HG03064 (cell line): Measurements from ENCODE around the gene NPEPL1.
"Not testable (repeated sequence)": the region's sequence is repeated elsewhere in the genome, so short reads cannot be mapped to it uniquely, and the experiment has no call there.

Experiments used
- ATAC-seq: cut with Tn5 transposase; IDR thresholded peaks from one replicate; pipeline ENCODE4 v1.9.1; 2021; ENCODE audit warnings: low read depth; ENCODE audit not compliant: unreplicated experiment

Gene NPEPL1

DNA sequence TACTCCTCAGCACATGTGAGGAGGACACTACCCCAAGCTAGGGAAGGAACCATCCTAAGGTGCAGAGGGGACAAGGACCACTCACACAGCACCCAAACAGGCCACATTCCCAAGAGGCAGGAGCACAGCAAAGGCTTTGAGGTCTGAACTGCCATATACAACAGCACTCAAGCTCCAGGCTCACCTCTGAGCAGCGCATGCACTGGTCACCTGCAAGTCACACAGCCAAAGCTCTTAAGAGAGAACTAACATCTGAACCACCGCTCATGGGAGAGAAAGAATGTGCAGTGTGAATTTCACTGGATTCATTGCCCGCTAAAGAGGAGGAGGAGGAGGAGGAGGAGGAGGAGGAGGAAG, 31.0 kb downstream of the NPEPL1 start:
- no peak for ATAC-seq

- ATAC-seq: not testable (repeated sequence)
These were observed 33.6 kb downstream of the NPEPL1 start for GRCh38 chr20:58726156-58726555.

- no peak for ATAC-seq
These were observed 38.6 kb downstream of the NPEPL1 start for GRCh38 chr20:58731192-58731591.

DNA sequence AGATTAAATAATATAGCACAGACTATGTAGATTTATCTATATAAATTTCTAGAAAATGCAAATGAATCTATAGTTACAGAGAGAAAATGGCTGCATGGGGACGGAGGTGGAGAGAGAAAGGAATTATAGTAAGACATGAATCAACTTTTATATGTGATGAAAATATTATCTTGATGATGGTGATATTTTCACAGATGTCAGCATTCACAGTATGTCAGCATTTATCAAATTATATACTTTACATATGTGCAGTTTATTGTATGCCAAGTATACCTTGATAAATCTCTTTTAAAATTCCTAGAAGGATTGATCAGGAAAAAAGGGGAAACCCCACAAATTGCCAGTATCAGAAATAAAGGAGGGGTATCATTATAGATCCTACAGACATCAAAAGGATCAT, 44.6 kb downstream of the NPEPL1 start:
- no peak for ATAC-seq

- no peak for ATAC-seq
These were observed 48.0 kb downstream of the NPEPL1 start for GRCh38 chr20:58740356-58741308.

GRCh38 chr20:58741384-58741783, 48.8 kb downstream of the NPEPL1 start:
- no peak for ATAC-seq

DNA sequence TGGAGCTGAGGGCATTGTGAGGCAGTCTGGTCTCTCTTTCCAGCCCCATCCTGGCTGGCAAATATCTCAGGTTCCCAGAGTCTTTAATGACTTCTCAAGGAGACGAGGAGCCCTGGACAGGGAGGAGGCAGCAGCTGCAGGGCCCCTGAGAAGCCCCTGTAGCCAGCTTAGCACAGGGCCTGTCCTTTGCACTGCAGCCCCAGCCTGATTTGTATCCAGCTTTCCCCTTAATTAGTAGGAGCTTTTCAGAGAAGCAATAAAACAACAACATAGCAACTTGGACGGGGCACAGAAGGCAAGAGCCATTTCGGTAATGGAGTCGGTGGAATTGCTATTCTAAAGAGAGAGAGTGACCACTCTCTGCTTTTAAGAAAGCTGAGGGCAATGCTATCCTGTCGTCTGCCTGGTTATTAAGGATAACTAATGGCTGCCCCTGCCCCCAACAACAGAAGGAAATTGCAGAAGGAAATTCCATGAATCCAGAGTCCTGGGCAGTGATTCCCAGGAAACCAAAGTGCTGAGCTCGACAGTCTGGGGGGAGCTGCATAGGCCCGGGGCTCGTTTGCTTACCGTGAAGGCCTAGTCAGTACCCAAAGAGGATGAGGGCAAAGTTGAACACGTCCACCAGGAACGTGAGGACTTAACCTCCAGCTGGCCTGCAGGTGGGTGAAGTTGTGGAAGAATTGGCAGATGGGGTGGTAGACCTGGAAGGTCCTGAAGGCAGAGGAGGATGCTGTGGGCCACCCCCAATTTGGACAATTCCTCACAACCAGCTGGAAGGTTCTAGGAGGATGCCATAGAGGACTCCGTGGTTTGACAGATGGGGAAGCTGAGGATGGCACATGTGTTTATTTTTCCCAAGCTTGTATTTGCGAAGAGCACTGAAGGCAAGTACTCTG, 50.3 kb downstream of the NPEPL1 start:
- ATAC-seq: no peak

- no peak for ATAC-seq
These were observed 51.4 kb downstream of the NPEPL1 start for GRCh38 chr20:58743929-58744534.

GRCh38 chr20:58744836-58745235, 52.2 kb downstream of the NPEPL1 start:
- no peak for ATAC-seq

DNA sequence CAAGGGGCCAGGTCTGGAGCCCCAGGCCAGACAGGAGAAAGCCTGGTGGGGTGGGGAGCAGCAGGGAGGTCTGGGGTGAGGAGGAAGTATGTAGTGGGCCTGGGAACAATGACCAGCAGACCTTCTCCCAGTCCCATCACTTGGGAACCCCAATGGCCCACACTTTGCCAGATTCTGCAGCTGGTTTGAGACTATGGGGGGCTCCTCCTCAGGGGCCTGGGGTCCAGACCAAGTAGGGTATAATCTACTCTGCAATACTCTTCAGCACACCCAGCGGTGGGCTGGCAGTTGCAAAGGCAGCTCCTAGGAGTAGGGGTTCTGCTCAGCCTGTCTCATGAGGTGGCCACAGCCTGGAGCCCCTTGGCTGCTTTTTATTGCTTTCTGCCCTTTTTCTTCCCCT, 52.8 kb downstream of the NPEPL1 start:
- ATAC-seq: no peak

DNA sequence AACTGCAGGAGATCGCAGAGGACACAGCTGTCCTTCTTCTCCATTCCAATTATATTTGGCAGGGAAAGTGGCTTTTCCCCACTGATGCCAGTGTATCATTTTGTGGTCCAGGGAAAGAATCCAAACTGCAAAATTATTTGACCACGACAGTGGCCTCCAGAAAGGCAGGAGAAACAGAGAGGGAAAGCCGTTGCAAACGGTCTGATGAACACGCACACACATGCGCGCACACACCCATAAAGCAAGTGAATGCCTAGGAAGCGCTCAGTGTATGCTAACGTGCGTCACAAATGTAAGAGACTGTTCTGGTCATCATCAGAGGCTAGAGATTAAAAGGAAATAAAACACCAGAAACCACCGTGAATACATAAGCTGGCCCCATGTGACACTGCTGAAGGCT, 54.0 kb downstream of the NPEPL1 start:
- ATAC-seq: no peak

- no peak for ATAC-seq
These were observed 54.6 kb downstream of the NPEPL1 start for GRCh38 chr20:58747211-58747610.

- no peak for ATAC-seq
These were observed 56.0 kb downstream of the NPEPL1 start for GRCh38 chr20:58748618-58749017.

DNA sequence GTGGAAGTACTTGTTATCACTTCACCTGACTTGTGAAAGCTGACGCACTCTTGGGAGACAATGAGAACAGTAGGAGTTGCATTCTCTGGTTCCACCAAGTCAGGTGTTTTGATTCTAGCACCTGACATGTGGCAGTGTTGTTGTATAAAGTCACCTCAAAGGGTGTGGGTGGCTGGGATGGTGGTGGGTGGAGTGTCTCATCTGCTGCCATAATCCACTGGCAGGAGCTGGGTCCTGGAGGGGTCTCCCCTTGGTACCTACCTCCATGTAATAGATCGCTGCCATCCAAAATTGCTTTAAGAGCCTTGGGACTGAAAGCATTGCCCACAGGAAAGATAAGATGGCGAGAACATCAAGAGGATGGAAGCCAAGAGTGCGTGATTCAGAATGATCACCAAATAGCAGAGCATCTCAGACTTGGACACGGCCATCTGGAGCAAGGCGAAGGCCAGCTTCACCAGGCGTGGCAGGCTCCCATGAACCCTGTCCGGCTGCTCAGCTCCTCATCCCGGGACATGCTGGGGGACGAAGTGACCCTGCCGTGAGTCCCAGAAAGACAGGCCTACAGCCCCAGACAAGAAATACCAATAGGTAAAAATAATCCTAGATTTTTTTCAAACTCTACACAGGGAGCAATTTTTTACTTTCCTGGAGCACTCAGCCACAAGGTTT, 56.6 kb downstream of the NPEPL1 start:
- no peak for ATAC-seq

GRCh38 chr20:58749979-58750378, 57.4 kb downstream of the NPEPL1 start:
- ATAC-seq: no peak

DNA sequence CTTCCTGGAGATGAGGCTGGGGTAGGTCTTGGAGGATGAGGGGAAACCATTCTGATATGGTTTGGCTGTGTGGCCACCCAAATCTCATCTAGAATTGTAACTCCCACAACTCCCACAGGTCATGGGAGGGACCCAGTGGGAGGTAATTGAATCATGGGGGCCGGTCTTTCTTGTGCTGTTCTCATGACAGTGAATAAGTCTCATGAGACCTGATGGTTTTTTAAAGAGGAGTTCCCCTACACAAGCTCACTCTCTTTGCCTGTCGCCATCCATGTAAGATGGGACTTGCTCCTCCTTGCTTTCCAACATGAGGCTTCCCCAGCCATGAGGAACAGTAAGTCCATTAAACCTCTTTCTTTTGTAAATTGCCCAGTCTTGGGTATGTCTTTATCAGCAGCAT, 58.1 kb downstream of the NPEPL1 start:
- not testable (repeated sequence) for ATAC-seq

DNA sequence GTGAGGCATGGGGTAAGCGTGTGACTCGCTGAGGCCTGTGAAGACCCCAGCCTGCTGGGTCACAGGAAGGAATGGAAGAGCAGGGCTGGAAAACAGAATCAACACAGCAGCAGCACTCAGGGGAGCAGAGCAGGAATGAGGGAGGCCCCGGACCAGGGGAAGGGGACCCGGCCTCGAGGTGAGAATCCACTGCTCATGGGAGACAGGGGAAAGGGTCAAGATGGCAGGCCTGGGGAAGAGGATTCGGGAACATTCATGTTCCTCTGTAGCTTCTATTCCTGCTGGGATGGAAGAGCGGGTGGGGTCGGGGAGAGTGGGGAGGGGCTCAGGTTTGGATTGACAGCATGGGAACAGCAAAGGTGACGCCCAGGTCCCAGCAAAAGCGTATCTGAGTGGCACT, 59.4 kb downstream of the NPEPL1 start:
- ATAC-seq: no peak

GRCh38 chr20:58752565-58752964, 60.0 kb downstream of the NPEPL1 start:
- ATAC-seq: no peak

DNA sequence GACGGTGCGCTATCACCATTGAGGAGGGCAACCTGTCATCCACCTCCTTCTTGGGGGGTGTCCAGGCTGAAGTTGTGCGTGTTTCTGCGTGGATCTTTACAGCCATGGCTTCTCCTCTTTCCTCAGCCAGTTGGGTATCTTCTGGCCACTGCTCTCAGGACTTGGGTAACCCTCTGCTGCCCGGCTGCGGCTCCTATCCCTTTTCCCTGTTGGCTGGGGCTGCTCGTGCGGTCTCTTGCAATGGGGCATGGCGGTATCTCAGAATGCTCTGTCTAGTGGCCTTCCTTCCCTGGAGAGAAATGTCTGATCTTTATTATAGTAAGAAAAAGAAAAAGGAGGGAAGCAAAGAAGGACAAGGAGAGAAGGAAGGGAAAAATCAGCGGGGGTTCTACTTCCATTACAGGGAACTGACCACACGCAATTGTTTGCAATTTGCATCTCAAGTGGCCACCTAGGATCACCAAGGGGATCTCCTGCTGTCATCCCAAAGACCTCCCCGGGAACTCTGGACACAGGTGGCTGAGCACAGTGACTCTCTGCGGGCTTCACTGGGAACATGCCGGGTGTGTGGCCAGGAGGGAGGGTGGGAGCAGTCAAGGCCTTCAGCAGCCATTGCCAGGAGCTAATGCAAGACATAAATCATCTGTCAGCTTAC, 60.8 kb downstream of the NPEPL1 start:
- ATAC-seq: no peak

GRCh38 chr20:58753922-58754551, 61.4 kb downstream of the NPEPL1 start:
- ATAC-seq: no peak
